HK-2 (cell line): ENCODE results near the gene HOXA10.

Source experiments
- DNase-seq: peaks from one replicate; pipeline ENCODE4 v3.0.0-alpha.2; 2018; ENCODE audit not compliant: unreplicated experiment

The HOXA10 gene

DNA sequence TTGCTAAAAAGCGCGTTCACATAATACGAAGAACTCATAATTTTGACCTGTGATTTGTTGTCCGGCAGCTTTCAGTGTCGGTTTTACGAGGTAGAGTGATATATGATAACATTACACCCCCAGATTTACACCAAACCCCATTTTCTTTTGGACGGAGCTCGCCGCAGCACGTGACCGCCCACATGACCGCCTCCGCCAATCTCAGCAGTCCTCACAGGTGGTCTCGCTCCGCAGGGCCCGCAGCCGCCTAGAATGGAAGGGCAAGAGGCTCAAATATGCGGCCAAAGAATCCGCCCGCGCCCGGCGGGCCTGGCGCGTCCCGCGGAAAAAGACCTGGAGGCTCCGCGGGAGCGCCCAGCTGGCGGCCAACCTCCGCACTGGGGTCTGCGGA, 17.6 kb downstream of the HOXA10 start, which contains the start of gene HOXA7:
Gene HOXA7, minus strand, starts transcription at position 168 of the 391 bp plus-strand sequence. Its CDS starts 130 bp downstream, at position 38.
- peak; percentile 80 for DNase-seq

DNA sequence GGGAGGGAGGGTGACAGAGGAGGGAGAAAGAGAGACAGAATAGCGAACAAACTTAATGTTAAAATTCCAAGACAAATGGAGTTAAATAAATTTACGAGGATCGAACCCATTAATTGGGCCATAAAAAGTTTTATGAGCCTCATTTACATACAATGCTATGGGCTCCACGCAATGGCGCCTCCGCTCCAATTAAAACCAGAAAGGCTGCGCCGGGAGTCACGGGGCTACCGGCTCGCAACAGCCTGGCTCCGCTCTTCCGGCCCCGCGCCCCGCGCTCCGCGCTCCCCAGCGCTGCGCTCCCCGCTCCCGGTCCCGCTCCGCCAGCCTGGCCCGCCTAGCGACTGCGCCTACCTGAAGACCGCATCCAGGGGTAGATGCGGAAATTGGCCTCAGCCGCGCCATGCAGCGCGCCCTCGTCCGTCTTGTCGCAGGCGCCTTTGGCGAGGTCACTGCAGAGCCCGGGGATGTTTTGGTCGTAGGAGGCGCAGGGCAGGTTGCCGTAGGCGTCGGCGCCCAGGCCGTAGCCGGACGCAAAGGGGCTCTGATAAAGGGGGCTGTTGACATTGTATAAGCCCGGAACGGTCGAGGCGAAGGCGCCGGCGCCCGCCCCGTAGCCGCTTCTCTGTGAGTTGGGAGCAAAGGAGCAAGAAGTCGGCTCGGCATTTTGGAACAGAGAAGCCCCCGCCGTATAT, 18.2 kb downstream of the HOXA10 start:
- DNase-seq, result peak; percentile 60

DNA sequence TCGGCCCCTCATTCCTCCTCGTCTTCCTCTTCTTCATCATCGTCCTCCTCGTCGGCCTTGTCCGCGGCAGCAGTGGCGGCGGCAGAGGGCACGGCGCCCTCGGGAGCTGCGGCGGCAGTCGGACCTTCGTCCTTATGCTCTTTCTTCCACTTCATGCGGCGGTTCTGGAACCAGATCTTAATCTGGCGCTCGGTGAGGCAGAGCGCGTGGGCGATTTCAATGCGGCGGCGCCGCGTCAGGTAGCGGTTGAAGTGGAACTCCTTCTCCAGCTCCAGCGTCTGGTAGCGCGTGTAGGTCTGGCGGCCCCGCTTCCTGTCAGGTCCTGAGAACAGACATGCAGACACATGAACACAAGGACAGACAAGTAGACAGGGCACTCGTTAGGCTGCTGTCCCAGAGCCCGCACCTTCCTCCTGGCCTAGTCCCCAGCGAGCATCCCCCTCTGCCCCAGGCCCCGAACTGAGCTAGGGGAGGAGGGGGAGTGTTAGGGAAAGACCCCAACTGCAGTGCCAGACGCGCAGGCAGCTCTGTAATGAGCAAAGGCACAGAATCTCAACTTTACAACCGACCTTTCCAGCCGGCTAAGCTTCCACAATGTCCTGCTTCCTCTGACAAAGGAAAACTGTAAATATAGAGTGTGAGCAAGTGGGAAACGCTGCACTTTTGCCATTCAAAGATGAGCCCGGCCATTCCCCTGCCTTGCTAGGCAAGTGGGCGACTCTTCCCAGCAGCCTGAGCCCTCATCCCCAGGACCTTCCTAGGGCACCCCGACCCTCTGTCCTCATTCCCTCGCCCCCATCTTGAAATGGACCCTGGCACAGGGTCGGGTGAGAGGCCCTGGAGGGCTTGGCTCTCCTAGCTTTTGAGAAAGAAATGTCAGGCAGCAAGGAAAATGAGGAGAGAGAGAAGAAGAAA, 19.0 kb downstream of the HOXA10 start:
- DNase-seq, result peak; percentile 80

DNA sequence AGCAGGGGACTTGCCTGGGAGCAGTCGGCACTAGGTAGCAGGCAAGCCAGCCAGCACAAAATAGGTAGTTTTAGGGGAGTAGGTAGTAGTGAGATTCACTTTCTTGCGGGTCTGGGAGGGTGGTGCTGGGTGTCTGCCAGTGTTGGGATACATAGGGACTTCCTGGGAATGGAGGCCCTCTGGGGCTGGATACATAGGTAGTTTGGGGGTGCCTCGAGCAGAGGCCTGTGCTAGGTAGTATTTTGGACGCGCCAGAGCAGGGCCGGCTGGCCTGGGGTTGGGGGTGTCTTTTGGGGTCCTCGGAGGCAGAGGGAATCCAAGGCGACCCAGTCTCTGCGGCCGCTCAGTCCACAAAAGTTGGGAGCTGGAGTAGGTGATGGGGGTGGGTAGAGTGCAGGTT, 19.8 kb downstream of the HOXA10 start:
- no peak for DNase-seq

DNA sequence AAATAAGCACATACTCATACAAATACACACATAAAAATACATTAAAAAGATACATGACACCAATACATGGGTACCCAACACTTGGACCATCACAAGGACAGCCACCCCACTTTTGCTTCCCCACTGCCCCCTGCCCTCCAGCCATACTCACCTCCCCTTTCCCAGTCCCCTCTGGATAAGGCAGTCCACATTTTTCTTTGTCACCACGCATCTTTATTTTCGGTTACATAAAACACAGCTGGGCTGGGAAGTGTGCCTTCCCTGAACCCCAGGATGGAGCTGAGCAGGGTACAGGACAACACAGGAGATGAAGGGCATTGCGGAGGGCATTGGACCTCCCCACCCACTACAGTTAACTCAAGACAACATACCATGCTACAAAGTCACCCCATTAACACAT, 20.6 kb downstream of the HOXA10 start:
- no peak for DNase-seq

DNA sequence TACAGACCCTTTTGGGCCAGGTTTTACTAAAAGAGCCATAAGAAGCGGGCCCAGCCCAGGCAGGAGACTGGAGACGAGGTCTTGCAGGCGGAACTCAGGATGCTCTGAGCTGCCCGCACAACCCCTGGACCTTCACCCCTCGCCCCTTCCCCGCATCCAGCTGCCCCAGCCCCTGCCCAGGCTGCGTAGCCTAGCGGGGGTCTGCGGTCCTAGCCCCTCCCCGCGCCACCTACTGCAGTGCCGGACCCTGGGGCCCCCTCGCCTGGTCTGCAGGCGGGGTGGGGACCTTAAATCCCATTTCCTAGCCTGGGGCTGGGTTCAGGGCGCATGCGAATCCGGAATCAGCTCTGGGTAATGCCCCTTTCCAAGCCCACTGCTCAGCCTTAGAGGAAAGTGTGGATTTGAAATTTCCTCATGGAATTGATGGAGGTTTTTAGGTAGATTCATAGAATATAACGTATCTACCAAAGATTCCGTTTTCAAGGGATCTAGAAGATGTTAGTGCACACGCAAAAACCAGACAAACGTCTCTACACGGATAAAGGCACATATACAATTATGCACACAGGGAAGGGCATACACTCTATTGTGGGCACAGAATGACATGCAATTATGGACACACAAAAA, 21.2 kb downstream of the HOXA10 start:
- DNase-seq, result no peak

DNA sequence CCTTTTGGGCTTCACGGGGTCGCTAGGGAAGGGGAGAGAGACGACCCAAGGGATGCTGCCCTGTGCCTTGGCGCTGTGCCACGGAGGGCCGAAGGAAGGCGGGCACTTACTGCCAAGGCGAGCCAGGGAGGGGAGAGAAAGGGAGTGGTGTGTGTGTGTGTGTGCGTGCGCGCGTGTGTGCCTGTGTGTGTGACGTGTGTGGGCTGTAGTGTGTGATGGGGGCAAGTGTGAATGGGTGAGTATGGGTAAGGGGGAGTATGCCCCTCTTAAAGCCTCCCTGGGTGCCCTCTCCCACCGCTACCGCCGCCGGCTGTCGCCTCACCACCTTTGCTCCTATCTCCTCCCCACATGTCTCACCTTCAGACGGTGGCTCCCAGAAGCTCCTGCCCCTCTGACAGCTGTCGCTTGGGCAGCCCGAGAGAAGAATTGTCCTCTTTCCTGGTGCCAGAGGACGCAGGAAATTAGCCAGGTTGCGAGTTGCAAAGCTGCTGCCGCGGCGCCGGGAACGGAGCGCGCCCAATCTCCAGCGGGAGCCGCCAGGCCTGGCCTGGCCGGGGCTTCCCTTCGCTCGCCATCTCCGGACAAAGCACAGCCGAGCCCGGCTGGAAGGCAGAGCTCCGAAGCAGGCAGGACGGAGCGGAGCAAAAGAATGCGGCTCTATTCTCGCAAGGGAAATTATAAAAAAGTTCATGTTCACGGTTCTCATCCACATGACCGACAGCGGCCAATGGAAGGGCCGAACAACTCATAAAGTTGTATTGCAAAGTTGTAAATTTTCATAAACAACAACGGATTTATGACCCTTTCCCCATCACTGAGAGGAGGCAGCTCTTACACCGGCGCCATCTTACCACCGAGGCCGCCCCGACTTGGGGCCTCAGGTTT, 21.9 kb downstream of the HOXA10 start, which contains the start of gene HOXA3:
Gene HOXA3, minus strand, starts transcription at position 653 of the 885 bp plus-strand sequence. CDS start 41,943 bp downstream, outside the sequence.
- DNase-seq, result no peak

DNA sequence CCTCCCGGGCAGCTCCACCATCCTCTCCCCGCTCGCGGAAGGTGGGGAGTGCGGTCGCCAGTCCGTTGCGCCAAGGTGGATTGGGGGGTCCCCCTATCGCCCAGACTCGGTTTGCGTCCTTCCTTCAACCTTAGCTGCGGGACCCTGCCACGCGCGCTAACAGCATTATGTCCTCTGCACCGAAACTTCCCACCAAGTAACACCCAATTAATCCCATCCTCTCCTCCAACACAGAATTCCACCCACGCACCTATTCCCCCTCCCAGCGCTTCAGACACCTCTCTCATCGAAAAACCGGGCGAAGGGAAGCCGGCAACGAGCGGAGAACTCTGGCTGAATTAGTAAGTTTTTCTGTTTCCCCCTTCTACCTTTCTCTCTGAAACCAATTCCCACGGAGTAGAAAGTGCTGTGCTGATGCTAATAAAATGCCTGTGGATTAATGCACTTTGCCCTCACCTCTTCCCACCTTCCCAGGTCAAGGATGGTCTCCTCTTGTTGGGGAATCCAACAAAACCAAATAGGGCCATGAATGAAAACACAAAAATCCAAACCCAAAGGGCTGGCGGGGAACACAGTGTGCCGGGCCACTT, 22.7 kb downstream of the HOXA10 start:
- no peak for DNase-seq

DNA sequence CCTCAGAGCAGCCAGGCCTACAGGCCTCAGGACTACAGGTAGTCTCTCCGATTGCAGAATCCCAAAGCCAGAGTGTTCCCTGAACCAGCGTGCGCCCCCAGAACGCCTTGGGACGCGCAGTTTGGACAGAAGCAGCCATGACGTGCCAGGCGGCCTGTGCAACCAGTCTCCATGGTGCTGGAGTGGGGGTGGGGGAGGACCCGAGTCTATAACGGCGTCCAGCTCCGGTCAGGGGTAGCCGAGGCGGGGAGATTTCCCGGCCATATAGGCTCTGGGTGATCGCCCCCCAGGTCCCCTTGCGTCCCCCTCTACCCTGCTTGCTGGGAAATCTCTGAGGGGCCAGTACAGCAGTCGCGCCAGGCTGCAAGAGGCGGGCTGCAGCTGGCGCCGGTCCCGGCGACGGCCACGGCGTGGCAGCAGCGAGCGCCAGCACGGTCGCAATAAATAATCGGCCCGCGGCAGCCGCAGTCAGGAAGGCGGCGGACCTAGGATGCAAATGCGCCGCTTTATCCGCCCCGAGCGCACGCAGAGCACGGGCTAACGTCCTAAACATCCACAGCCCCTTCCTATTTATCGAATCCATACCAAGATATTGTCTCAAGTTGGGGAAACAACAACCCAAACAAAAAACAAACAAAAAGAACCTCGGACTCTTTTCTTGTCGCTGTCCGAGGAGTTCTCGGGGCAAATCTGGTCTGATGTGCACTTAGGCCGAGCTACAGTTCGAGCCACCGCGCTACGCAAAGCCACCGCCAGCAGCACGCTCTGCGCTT, 23.4 kb downstream of the HOXA10 start:
- DNase-seq, result peak; percentile 83

DNA sequence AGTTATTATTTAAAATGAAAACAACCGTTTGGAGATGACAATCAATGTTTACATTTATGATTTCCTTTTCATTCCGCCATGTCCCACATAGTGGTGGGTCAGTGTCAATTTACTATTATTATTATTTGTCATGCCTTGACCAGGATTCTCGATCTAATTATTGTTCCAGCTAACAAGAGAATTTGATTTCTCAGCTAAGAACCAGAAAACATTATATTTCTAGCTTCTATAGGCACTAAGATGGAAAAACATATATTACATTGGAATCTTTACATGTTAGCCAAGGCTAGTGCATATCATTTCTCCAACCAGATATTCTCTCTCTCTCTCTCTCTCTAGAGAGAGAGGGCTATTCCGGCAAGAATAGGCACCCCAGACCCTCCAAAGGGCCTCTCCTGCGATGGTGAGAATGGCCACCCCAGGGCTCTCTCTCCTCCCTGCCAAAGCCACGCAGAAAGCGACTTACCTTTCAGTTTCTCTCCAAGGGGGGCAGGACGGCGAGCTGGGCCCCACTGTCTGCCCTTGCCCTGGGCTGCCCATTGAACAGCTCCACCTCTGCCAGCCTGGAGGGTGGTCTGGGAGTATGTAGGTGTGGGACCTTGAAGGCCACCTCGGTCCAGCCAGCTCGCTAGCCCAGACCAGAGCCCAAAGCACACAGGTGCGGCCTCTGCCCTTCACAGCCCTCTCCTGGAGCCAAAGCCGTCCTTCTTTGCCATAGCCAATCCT, 24.1 kb downstream of the HOXA10 start:
- no peak for DNase-seq

DNA sequence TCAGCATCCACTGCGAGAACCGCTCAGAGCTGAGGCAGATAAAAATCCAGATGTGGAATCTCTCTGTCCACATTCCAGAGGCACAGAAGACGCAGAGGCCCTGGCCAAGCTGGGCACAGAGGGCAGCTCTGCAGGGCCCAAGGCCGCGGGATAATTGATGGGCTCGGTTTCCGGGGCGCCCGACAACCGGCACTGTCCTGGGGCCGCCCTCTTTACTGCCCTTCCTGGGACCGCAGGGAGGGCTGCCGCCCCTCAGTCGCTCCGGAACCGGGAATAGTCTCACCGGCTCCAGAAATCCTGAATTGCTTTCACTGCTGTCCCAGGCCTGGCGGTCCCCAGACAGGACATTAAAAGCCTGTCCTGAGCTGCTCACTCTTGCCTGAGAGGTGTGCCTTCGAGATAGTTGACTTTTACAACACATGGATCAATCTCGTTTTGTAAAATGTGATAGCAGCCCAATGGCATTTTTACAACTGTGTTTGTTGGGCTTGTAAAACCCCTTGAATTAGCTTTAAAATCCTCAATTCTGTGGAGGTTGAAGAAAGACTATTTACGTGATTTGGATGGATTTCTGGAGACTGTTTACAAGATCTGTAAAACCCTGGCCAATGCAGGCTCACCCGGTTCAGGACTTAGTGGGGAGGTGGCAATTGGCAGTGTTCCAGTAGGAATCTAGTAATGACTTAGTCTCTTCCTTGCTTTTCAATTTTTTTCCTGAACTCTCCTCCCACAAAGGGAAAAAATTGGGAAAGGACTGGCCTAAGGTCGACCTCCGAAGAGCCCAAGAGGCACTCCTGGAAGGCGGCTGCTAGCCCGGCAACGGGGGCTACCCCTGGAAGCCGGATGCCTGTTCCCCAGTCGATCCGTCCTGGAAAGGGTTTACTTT, 25.1 kb downstream of the HOXA10 start:
- no peak for DNase-seq

DNA sequence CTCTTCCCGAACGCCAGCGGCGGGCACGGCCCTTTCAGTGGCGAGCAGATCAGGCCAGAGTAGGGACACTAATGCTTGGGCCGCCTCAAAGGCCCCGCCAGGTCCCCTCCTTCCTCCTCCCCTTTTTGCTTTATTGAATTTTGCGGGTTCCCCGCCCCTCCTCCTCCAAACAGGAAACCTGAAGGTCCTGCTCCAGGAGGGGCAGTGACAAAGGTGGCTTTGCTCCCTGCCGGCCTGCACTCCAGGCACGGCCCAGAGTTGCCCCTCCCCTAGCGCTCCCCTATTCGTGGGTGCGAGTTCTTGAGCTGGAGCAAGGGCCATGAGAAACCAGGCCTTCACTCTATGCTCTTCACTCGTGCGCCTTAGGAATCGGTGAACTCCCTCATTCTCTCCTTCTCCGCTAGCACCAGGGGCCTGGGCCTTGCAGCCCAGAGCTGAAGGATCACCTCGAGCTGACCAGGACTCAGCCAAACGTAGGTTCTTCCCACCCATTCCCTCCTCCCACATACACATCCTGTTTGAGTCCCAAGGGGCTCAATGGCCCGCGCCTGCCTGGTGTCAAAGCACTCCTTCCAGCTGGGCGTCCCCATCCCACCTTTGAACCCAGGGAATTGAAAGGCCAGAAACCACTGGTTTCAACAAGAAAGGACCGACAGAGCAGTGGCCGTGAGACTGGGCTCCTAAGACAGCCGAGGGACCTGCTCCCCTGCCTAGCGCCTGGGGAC, 25.9 kb downstream of the HOXA10 start:
- peak; percentile 70 for DNase-seq

DNA sequence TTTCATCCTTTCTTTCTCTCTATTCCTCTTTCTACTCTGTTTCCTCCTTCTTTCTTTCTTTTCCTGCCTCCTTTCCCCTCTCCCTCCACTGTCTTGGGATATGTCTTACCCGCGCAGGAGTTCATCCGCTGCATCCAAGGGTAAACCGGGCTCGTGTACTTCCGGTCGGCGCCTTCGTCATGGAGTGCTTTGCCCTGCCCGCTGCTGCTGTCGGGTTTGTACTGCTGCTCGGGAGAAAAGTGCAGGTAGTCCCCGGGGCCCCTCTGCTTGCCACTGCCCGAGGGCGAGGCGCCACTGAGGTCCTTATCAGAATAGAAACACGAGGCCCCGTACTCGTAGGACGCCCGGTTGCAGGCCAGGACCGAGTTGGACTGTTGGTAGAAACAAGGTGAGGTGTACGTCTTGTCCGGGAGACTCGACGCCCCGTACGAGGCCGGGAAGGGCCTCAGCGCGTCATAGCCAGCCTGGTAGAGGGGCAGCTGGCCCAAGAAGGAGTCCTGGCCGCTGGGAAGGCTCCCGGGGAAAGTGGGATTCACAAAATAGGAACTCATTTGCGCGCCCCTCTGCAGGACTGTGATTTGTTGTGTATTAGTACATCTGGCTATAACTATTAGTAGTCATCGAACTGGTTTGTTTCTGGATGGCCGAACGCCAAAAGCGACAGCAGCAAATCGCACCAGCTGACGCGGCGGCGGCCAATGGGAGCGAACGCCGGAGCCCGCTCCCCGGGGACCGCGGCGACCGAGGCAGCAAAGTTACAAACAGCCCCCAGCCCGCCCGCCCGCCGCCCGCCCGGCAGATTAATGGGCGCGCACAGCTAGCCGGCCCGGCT, 26.7 kb downstream of the HOXA10 start, which contains the start of gene HOXA6:
Gene HOXA6, minus strand, starts transcription at position 576 of the 832 bp plus-strand sequence. Its CDS starts 25 bp downstream, at position 551.
- peak; percentile 65 for DNase-seq

DNA sequence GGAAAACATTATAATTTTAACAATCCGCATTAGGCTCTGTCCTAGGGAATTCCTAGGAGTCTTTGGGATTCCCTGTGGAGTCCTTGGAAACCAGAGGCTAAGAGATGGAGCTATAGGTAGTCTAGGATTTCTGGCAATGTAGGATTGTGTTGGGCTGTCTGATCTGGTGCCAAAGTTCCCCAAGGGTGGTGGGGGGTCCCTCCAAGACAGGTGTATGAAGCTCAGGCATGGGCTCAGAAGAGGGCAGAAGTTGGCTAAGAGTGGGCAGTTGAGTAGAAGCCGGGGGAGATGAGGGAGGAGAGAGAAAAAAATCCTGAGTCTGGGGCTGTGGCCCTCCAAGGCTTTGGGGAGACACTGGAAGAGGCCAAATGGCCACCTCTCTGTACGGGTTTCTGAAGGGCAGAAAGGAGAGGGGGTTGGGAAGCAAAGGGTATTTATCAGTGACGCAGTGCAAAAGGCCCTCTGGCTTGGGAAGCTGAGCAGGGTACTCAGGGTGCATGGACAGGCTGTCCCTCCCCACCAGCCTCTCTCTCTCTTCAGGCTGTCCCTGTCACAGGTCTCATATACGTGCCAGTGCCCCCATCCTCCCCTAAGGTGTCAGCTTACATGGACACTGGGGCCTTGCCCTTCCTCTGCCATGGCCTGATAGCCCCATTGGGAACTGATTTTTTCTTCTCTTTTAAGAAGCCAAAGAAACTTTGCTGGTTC, 27.5 kb downstream of the HOXA10 start:
- no peak for DNase-seq

DNA sequence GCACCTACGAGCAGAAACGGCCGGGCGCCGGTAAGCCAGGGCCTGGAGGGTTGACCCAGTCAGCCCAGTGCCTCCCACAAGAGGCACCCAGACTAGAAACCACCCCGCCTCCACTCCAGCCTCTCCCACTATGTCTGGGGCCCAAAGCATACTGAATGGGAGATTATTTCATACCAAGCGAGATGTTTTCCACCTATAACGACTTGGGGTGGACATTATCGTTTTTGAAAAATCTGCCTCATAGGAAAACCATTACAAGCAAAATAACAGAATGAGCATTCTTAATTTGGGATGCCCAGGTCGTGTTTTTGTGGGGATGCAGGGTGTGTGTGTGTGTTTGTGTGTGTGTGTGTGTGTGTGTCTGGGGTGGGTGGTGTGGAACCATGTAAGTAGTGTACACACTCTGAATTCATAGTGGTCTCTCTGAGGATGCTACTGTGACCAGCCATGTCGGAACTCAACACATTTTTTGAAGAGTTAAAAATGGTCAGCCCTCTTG, 28.2 kb downstream of the HOXA10 start:
- no peak for DNase-seq
